ENCODE results near the gene OBSL1. TPM values are rescaled to one million over a fixed set of nuclear protein-coding genes. Genes with fewer than 3 reads are reported as not detected.
A peak's percentile ranks its signal among the peaks of the same experiment; 100 is the strongest.

OBSL1 gene
- total RNA-seq, 4 donors from 2014 or later = 47.9 to 72.9 (median 56.5) TPM

DNA sequence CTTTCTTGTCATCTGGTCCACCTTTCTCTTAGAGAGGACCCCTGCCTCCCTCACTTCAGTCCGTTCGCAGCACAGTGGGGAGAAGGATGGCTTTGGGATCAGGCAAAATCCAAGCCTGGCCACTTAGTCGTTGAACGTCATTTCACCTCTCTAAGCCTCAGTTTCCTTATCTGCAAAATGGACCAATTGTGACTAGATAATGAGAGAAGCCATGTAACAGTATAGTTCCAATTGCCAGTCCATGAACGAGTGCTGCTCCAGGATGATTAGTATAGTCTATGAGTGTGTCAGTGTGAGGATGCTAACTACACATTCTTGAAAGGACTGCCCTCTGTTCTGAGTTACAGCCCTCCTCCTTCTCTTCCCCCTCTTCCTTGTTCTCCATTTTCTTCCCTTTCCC lies 1.8 kb upstream of the OBSL1 start:
- intact Hi-C loops (cut with DNase I; ENCODE audit: low total_unique reads) (no loop called here), in situ Hi-C loops (cut with MboI; ENCODE audit: low sequenced_read_pairs in 4 of 4) (no loop called here)
- DNase-seq (no peak), ATAC-seq (no peak)
- H3K27ac ChIP-seq = no peak overlapping the region
- H3K4me1 ChIP-seq = peaks cover 11 to 14% of the 10 kb centered on the region in 2 donors
- TF ChIP-seq CTCF (IDR thresholded peaks at IDR 0.05 in 4 of 5, conservative IDR thresholded peaks at IDR 0.05 in 1 of 5) = no peak
- TF ChIP-seq POLR2A (IDR thresholded peaks at IDR 0.05) = no peak
- no peaks in the 10 kb centered on the region for H3K9me3 ChIP-seq
- no peak overlapping the region for H3K4me3 ChIP-seq
- H3K27me3 ChIP-seq = no peaks in the 10 kb centered on the region
- H3K36me3 ChIP-seq = no peaks in the 10 kb centered on the region

DNA sequence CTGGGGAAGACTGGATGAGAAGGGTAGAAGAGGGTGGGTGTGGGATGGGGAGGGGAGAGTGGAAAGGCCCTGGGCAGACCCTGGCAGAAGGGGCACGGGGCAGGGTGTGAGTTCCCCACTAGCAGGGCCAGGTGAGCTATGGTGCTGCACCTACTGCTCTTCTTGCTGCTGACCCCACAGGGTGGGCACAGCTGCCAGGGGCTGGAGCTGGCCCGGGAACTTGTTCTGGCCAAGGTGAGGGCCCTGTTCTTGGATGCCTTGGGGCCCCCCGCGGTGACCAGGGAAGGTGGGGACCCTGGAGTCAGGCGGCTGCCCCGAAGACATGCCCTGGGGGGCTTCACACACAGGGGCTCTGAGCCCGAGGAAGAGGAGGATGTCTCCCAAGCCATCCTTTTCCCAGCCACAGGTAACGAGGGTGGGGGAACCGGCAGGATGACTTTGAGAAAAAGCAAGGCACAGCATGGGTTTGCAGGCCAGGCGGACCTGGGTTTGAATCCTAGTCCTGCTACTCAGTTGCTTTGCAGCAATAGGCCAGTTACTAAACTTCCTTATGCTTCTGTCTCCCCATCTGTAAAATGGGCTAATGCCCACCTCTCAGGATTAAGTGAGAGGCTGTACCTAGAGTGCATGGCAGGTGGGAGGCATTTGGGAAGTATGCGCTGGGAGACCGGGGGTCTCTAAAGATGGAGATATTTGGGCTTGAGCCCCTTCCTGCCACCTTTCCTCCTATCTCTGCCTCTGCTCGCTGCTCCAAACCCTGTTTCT lies 1.1 kb upstream of the OBSL1 start, which contains the start of gene INHA:
TSS of gene INHA (plus strand) at position 74 of the 765 bp plus-strand sequence. CDS start at position 139, 65 bp downstream.
- intact Hi-C loops (cut with DNase I; ENCODE audit: low total_unique reads) (no loop called here), in situ Hi-C loops (cut with MboI; ENCODE audit: low sequenced_read_pairs in 4 of 4) (no loop called here)
- H3K27me3 ChIP-seq = no peaks in the 10 kb centered on the region
- DNase-seq (no peak), ATAC-seq (no peak)
- peaks cover 0 to 3% of the 10 kb centered on the region in 2 donors for H3K36me3 ChIP-seq
- H3K27ac ChIP-seq = peak within 1 kb of the TSS; percentile 79 to 90 (median 86)
- H3K9me3 ChIP-seq = no peaks in the 10 kb centered on the region
- peak within 1 kb of the TSS; percentile 56 to 73 (median 63) for H3K4me3 ChIP-seq
- H3K4me1 ChIP-seq = peaks cover 11 to 14% of the 10 kb centered on the region in 2 donors
- TF ChIP-seq POLR2A (IDR thresholded peaks at IDR 0.05) = no peak
- TF ChIP-seq CTCF (IDR thresholded peaks at IDR 0.05 in 4 of 5, conservative IDR thresholded peaks at IDR 0.05 in 1 of 5) = no peak

- no peak for DNase-seq
- Histone ChIP-seq H3K4me1 (peaks cover 11 to 14% of the 10 kb centered on the region in 2 donors), H3K4me3 (peak overlapping the region; percentile 56 to 73 (median 63)), H3K27me3 (no peaks in the 10 kb centered on the region), H3K36me3 (peaks cover 0 to 8% of the 10 kb centered on the region in 2 donors), H3K27ac (peak overlapping the region; percentile 79 to 90 (median 86)), H3K9me3 (no peaks in the 10 kb centered on the region)
- TF ChIP-seq POLR2A (IDR thresholded peaks at IDR 0.05) = no peak
- TF ChIP-seq CTCF (IDR thresholded peaks at IDR 0.05 in 4 of 5, conservative IDR thresholded peaks at IDR 0.05 in 1 of 5) = no peak
- peak; percentile 24 to 37 for ATAC-seq
- in situ Hi-C loops (cut with MboI; ENCODE audit: low sequenced_read_pairs in 4 of 4) = no loop called here
- intact Hi-C loops (cut with DNase I; ENCODE audit: low total_unique reads) = loop anchor here (1.0 to 2.0 kb wide), 3 partner anchors 27 to 71 kb away; partner anchors contain the start of gene CHPF
Observed at GRCh38 chr2:219570924-219571310, 422 bp downstream of the OBSL1 start.

- ATAC-seq (peak; percentile 68 to 72), DNase-seq (peak in 1 of 2 donors; percentile 70)
- peaks cover 0 to 8% of the 10 kb centered on the region in 2 donors for H3K36me3 ChIP-seq
- H3K27me3 ChIP-seq = no peaks in the 10 kb centered on the region
- no peaks in the 10 kb centered on the region for H3K9me3 ChIP-seq
- peak overlapping the region; percentile 56 to 73 (median 63) for H3K4me3 ChIP-seq
- peak; percentile 46 to 65 for TF ChIP-seq POLR2A (IDR thresholded peaks at IDR 0.05)
- peak in 1 of 5 experiments; percentile 7 for TF ChIP-seq CTCF (IDR thresholded peaks at IDR 0.05 in 4 of 5, conservative IDR thresholded peaks at IDR 0.05 in 1 of 5)
- intact Hi-C loops (cut with DNase I; ENCODE audit: low total_unique reads) (loop anchor here (2.0 kb wide), 1 partner anchor 28 kb away; the partner anchor contains the start of gene CHPF), in situ Hi-C loops (cut with MboI; ENCODE audit: low sequenced_read_pairs in 4 of 4) (no loop called here)
- H3K4me1 ChIP-seq = peaks cover 11 to 14% of the 10 kb centered on the region in 2 donors
- H3K27ac ChIP-seq = peak overlapping the region; percentile 79 to 90 (median 86)
Observed at GRCh38 chr2:219570194-219570923, 980 bp downstream of the OBSL1 start.

Measured in gastrocnemius medialis (tissue), 4 donors.